DMS 273 (cell line): ENCODE data around the gene RASA3.

ENCODE experiments used
- DNase-seq: peaks from one replicate; lab custom pipeline; 2025; ENCODE audit not compliant: unreplicated experiment; lab: John Stamatoyannopoulos, UW

RASA3 gene

DNA sequence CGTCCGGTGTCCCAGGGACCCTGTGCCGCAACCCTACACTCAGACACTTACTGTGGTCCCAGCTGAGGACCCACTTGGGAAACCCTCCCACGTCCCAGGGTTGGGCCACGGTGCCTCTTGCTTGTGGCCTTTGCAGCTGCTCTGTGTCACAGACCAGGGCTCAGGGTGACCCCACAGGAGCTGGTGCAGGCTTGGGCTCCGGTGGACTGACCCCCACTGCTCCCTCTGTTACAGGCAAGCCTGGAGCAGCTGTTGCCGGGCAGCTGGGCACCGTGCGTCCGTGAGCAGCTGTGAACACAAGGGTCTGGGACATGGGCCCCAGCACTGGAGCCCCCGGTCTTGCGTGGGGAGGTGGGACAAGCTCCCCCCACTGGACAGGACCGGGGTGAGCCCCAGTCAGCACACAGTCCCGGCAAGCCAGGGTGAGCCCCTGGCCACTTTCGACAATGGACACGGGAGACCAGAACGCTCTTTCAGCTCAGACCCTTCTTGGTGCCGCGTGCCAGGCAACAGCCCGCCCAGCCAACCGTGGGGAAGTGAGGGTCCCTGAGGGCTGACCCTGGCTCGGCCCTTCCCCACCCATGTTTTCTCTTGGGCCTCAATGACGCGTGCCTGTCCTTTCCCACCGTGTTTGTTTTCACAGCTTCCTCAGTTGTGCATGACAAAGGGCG, 92.8 kb downstream of the RASA3 start:
- no peak for DNase-seq

- no peak for DNase-seq
These were observed 93.5 kb downstream of the RASA3 start for GRCh38 chr13:114038900-114039299.

GRCh38 chr13:114038211-114038613, 94.2 kb downstream of the RASA3 start:
- DNase-seq: no peak

DNA sequence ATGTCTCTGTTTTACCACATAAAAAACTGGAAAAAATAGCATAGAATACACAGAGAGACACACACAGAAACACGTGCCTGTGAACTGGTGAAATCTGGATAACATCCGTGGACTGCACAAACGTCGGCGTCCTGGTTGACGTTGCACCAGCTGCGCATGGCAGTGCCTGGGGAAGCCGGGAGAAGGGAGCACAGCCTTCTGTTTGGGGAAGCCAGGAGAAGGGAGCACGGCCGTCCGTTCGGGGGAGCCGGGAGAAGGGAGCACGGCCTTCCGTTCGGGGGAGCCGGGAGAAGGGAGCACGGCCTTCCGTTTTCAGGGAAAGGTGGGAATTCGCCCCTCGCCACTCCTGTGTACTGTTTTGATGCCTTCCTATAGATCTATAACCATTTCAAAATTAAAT, 94.7 kb downstream of the RASA3 start:
- DNase-seq: no peak

GRCh38 chr13:114035583-114036531, 96.6 kb downstream of the RASA3 start:
- no peak for DNase-seq

DNA sequence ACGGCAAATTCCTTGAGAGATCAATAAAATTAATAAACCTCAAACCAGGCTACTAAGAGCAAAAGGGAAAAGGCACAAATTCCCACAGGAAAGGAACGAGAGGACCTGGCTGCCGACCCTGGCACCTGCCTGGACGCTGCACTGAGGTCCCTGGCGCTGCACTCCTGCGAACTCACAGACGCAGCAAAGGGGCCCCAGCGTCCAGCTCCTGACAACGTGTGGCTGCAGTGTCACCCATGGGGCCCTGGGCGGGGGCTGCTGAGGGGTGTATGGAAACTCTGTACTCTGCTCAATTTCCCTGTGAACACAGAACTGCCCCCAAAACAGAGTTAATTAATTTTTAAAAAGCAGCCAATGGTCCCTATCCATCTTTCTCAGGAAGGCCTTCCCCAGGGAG, 97.2 kb downstream of the RASA3 start:
- no peak for DNase-seq

DNA sequence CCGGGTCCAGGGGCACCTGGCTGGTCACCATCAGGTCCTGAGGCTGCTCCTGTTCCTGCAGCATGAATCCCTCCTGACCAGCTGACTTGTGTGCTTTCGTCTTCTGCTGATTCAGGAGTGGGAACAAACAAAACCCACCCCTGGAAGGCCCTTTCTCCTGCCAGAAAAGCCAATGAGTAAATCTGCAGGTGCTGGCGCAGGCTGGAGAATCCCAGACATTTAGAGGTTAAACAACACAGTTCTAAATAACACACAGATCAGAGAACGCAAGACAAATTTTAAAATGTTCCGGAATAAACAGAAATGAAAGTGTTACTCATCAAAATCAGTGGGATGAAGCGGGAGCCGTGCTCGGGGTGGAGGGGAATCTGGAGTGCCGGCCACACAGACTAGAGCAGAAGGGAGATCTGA, 97.9 kb downstream of the RASA3 start:
- DNase-seq: no peak

- DNase-seq: no peak
These were observed 98.7 kb downstream of the RASA3 start for GRCh38 chr13:114033541-114034315.

- DNase-seq: no peak
These were observed 100.2 kb downstream of the RASA3 start for GRCh38 chr13:114032126-114032799.

DNA sequence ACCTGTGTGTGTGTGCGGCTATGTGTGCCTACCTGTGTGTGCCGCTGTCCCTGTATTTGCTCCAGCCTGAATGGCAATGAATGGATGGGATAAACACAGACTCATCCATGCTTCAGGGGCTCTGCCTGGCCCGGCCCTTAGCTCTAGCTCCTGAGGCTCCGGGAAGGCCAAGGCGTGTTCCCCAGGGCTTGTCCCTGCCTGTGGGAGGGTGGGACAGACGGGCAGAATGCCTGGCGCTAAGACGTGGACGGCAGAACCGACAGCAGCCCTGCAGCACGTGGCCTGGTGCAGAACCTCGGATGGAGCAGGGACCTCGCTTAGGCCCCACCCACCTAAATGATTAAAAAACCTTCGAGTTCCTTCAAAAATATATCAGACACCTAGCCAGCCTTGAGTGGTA, 100.8 kb downstream of the RASA3 start:
- DNase-seq: no peak

DNA sequence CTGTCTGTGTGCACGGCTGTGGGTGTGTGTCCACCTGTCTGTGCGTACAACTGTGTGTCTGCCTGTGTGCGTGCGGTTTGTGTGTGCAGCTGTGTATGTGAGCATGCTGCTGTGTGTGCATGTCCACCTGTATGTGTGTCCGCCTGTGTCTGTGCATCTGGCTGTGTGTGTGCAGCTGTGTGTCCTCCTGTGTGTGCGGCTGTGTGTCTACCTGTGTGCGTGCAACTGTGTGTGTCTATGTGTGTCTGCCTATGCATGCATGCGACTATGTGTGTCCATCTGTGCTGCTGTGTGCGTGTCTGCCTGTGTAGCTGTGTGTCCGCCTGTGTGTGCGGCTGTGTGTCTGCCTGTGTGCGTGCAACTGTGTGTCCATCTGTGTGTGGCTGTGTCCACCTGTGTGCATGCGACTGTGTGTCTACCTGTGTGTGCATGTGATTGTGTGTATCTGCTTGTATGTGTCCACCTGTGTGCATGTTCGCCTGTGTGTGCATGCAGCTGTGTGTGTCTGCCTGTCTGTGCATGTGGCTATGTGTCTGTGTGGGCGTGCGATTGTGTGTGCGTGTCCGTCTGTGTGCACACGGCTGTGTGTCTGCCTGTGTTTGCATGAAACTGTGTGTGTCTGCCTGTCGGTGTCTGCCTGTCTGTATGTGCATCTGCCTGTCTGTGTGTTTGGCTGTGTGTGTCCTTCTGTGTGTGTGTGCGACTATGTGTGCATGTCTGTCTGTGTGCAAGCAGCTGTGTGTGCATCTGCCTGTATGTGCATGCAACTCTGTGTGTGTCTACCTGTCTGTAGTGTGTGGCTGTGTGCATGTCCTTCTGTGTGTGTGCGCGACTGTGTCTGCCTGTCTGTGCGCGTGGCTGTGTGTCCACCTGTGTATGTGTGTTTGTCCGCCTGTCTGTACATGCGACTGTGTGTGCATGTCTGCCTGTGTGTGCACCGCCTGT, 101.5 kb downstream of the RASA3 start:
- DNase-seq: no peak

GRCh38 chr13:114029866-114030625, 102.4 kb downstream of the RASA3 start:
- DNase-seq: no peak

- DNase-seq: no peak
These were observed 104.6 kb downstream of the RASA3 start for GRCh38 chr13:114027826-114028225.

GRCh38 chr13:114027046-114027715, 105.2 kb downstream of the RASA3 start:
- peak; percentile 22 for DNase-seq

DNA sequence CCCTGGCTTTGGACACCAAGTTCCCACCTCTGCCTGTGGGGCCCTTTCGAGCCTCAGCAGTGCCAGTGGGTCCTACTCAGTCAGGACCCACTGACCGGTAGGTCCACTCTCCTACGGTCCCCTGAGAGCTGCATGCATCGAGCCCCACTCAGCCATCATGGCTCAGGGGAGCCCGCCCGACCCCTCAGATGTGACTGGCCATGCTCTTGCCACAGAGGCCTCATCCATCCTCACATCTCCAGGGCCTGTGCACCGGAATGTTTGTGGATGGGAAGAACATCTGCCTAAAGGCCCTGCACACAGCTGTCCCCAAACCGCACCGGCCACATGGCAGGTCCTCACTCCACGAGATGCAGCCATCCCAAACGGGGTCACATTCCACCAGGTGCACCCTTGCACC, 105.9 kb downstream of the RASA3 start:
- DNase-seq: no peak

DNA sequence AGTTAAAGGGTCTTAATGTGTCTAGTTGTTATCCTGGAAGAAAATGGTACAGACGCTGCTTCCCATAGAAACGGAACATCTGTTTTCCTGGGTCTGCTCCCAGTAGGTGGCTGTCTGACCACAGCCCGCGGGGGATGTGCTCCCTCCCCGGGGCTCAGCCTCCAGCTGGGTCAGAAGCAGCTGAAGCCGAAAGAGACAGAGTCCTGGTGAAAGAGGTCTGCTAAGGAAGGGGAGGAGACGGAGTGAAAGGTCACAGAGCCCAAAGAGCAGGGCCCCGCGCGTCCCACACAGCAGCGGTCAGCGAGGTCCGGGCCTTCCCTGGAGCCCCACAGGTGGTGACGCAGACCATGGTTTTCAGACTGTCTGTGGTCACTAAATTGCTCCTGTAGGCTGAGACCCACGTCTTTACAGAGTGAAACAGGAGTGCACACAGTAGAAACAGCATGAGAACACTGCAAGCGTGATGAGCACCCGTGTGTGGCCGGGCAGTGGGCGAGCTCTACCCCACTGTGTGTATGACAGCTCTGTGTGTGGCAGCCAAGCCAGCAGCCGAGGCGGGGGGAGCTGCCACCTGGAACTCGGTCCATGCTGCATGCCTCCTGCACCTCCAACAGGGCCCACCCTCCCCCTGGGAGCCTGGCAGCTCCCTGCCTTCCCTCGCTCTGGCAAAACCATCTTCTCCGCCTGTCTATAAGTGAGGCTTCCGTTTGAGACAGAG, 106.5 kb downstream of the RASA3 start:
- peak; percentile 47 for DNase-seq

GRCh38 chr13:114025405-114025713, 107.1 kb downstream of the RASA3 start:
- DNase-seq: no peak
